ELF-1 (cell line): ENCODE data around the gene SREBF1.
A peak's percentile ranks its signal among the peaks of the same experiment; 100 is the strongest.

Experiments used
- DNase-seq: peaks from one replicate; pipeline ENCODE4 v3.0.0-alpha.2; 2016; ENCODE audit warnings: low read depth, low spot score

SREBF1 gene

GRCh38 chr17:17841601-17842025 is 4.8 kb upstream of the SREBF1 start:
- no peak for DNase-seq

- DNase-seq = no peak
Observed at GRCh38 chr17:17840751-17841591, 4.2 kb upstream of the SREBF1 start.

- DNase-seq = peak; percentile 92
Observed at GRCh38 chr17:17839791-17840707, 3.3 kb upstream of the SREBF1 start.

- peak; percentile 84 for DNase-seq
Observed at GRCh38 chr17:17837966-17838962, 1.5 kb upstream of the SREBF1 start.

- DNase-seq = peak; percentile 78
Observed at GRCh38 chr17:17837380-17837821, 615 bp upstream of the SREBF1 start.

GRCh38 chr17:17836250-17836817 is 452 bp downstream of the SREBF1 start:
- DNase-seq = peak; percentile 97

GRCh38 chr17:17835415-17836249 is 1.2 kb downstream of the SREBF1 start:
- no peak for DNase-seq

- DNase-seq = no peak
Observed at GRCh38 chr17:17834974-17835373, 1.8 kb downstream of the SREBF1 start.

GRCh38 chr17:17833658-17834357 is 3.0 kb downstream of the SREBF1 start:
- DNase-seq = no peak

GRCh38 chr17:17832032-17832363 is 4.8 kb downstream of the SREBF1 start:
- DNase-seq = no peak

GRCh38 chr17:17831208-17832031 is 5.4 kb downstream of the SREBF1 start:
- no peak for DNase-seq

GRCh38 chr17:17830740-17831207 is 6.0 kb downstream of the SREBF1 start:
- DNase-seq = no peak

- DNase-seq = no peak
Observed at GRCh38 chr17:17830269-17830567, 6.6 kb downstream of the SREBF1 start.

- no peak for DNase-seq
Observed at GRCh38 chr17:17827826-17828621, 8.8 kb downstream of the SREBF1 start.

- no peak for DNase-seq
Observed at GRCh38 chr17:17826942-17827785, 9.6 kb downstream of the SREBF1 start.

GRCh38 chr17:17826342-17826713 is 10.5 kb downstream of the SREBF1 start:
- DNase-seq = no peak
